Rectal smooth muscle tissue (tissue), 1 donor: ENCODE data around the gene PHF2.
"Not testable (repeated sequence)": the region's sequence is repeated elsewhere in the genome, so short reads cannot be mapped to it uniquely, and the experiment has no call there.

Experiments
- H3K27ac ChIP-seq: one replicate; pipeline ENCODE4 v1.7.0; 2013; ENCODE audit warnings: low read depth, low read length, inconsistent platforms
- H3K27me3 ChIP-seq: one replicate; pipeline ENCODE4 v1.7.0; 2013; ENCODE audit warnings: low read length; ENCODE audit not compliant: control insufficient read depth, insufficient read depth
- H3K36me3 ChIP-seq: one replicate; pipeline ENCODE4 v1.7.0; 2013; ENCODE audit warnings: low read length; ENCODE audit not compliant: control insufficient read depth, insufficient read depth
- H3K4me1 ChIP-seq: one replicate; pipeline ENCODE4 v1.7.0; 2013; ENCODE audit warnings: low read length; ENCODE audit not compliant: control insufficient read depth, insufficient read depth
- H3K4me3 ChIP-seq: one replicate; pipeline ENCODE4 v1.7.0; 2013; ENCODE audit warnings: low read length
- H3K9ac ChIP-seq: one replicate; pipeline ENCODE4 v1.7.0; 2013; ENCODE audit warnings: low read length

Gene PHF2

DNA sequence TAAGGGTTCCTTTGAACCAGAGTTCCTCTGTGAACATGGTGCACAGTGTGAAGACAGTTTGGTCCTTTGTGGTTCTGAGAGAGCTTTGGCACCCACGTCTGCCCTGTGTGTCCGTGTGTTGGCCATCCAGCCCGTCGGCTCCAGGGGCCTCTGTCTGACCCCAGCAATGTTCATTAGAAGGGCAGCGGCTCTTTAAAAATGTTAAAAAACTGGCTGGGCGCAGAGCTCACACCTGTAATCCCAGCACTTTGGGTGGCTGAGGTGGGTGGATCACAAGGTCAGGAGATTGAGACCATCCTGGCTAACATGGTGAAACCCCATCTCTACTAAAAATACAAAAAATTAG, 90.0 kb downstream of the PHF2 start:
- not testable (repeated sequence) for H3K4me1 ChIP-seq, H3K9ac ChIP-seq, H3K4me3 ChIP-seq, H3K27ac ChIP-seq, H3K36me3 ChIP-seq, H3K27me3 ChIP-seq

DNA sequence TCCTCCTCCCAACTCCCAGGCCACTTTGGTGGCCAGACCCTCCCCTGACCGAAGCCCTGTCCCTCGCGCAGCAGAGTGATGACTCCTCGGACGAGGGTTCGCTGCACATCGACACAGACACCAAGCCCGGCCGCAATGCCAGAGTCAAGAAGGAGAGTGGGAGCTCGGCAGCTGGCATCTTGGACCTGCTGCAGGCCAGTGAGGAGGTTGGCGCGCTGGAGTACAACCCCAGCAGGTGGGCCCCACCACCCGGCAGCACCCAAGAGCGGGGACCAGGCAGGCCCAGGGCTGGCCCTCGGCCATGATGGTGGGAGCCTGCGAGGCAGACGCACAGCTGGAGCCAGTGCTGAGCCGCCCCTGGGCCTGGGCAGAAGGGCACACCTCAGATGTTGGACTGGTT, 90.6 kb downstream of the PHF2 start:
- H3K36me3 ChIP-seq, result peaks cover 8% of the 10 kb centered on the region
- no peaks in the 10 kb centered on the region for H3K4me1 ChIP-seq
- no peak overlapping the region for H3K9ac ChIP-seq
- no peak overlapping the region for H3K27ac ChIP-seq
- H3K27me3 ChIP-seq, result no peaks in the 10 kb centered on the region
- no peak overlapping the region for H3K4me3 ChIP-seq

DNA sequence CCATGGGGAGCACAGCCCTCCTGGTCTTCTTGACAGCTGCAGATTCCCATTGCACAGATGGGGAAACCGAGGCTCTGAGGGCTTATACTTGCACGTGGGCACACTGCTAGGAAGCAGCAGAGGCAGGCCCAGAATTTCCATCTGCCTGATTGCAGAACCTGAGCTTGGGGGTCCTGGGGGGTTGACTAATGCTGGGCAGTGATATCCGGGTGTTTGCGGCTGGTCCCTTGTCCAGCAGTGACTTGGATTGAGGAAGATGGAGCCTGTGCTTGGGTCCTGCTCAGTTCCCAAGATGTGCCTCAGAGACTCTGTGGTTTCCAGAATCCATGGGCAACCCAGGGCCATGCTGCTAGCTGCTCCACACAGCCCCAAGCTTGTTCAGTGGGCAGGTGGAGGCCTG, 91.2 kb downstream of the PHF2 start:
- Histone ChIP-seq H3K36me3 (peaks cover 8% of the 10 kb centered on the region), H3K4me3 (no peak overlapping the region), H3K4me1 (peaks cover 1% of the 10 kb centered on the region), H3K27ac (no peak overlapping the region), H3K27me3 (no peaks in the 10 kb centered on the region), H3K9ac (no peak overlapping the region)

DNA sequence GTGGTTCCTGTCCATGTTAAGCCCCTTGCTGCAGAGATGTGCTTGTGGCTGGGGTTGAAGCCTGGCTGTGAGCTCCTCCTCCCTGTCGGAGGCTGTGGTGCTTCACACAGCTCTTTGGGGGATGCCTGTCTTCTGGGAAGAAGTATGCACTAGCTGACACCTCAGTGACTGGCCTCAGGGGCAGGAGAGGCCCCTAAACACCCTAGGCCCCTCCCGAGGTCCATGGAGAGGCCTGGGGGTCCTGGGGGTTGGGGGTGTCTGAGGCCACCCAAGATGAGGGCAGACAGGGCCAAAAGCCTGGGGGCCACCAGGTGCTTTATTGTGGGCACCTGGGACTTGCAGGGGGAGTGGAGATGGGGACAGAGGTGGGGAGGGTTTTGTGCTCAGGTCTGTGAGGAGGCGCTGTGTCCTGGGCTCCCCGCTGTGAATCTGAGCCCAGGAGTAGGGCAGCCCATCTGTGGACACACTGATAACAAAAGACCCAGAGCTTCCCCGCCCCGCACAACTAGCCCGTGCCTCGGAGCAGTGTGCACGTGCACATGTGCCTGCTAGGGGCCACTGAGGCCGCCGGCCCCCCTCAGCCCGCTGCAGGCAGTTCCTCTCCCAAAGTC, 92.0 kb downstream of the PHF2 start:
- peaks cover 4% of the 10 kb centered on the region for H3K4me1 ChIP-seq
- no peak overlapping the region for H3K27ac ChIP-seq
- H3K9ac ChIP-seq, result no peak overlapping the region
- no peak overlapping the region for H3K4me3 ChIP-seq
- no peaks in the 10 kb centered on the region for H3K27me3 ChIP-seq
- H3K36me3 ChIP-seq, result peaks cover 11% of the 10 kb centered on the region

DNA sequence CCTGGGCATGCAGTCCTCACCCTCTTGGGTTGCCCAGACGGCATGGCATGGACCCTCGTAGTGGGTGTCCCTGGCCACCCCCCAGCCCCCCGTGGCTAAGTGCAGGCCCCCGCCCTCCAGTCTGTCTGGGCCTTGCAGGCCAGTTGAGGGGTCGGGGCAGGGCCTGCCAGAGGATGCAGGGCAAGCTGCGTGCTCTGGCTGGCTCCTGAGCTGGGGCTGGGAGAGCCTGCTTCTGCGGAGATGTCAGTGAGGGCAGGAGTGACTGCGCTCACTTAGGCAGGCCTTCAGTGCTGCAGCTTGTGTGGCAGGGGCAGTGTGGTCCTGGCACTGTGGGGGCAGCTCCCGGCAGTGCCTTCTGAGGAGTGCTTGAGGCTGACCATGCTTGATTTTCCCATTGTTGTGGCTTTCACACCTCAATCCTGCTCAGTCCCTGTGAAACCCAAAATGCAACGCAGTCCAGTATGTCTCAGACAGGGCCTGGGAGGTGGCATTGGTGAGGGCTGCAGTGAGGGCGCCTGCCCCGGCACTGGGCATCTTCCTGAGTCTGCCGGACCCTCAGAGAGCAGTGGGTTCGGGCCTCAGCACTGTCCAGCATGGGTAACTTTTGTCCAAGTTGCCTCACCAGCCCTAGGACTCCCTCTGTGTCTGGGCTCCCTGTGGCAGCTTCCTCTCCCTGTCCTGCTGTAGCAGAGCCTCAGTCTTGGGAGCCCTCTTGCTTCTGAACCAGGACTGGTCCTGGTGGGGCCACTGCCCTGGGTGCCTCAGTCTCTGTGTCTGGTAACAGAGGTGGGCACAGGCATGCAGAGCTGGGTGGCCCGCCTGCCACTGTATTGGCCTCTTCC, 93.0 kb downstream of the PHF2 start:
- H3K36me3 ChIP-seq, result peaks cover 13% of the 10 kb centered on the region
- H3K27ac ChIP-seq, result no peak overlapping the region
- peaks cover 4% of the 10 kb centered on the region for H3K4me1 ChIP-seq
- H3K9ac ChIP-seq, result no peak overlapping the region
- H3K4me3 ChIP-seq, result no peak overlapping the region
- no peaks in the 10 kb centered on the region for H3K27me3 ChIP-seq

DNA sequence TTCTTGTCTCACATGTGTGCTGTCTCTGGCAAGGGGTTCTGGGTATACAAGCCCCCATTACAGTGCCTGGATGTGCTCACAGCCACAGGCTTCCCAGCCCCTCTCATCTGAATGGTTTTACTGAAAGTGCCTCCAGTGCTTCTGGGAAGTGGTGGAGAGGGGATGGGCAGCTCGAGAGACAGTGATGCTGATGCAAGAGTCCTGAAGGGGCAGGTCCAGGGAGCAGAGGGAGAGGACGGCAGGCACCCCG, 93.5 kb downstream of the PHF2 start:
- Histone ChIP-seq H3K36me3 (peaks cover 14% of the 10 kb centered on the region), H3K27me3 (no peaks in the 10 kb centered on the region), H3K9ac (no peak overlapping the region), H3K27ac (no peak overlapping the region), H3K4me1 (peaks cover 4% of the 10 kb centered on the region), H3K4me3 (no peak overlapping the region)

DNA sequence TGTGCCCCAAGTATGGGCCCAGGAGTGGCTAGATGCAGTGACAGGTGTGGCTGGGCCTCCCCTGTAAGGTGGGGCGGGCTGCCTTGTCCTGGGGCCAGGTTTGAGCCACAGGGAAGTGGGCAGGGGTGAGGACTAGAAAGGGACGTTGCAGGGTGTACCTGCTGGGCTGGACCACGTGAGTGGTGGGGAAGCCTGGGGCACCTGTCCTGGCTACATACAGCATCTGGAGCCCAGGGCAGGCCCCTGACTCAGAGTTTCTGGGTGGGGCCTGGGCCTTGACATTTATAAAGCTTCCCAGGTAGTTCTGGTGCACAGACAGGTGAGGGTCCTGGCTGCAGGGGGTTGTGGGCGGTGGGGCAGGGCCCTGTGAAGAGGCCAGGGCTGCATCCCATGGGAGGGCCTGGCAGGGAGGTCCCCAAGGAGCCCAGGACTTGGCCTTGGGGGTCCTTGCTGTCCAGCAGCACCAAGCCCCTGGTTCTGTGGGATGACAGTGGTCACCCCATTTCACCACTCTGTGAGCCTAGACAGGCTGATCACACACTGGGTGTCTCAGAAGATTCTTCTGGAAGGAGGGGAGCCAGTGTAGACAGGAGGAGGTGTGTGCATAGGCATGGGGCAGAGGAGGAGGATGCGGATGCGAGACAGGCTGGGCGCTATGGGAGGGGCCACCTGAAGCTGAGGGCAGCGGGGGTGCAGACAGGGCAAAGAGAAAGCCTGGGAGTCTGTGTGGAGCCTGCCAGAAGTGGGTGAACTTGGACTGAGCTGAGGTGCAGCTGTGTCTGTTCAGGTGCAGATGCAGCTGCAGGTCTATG, 94.0 kb downstream of the PHF2 start:
- Histone ChIP-seq H3K9ac (no peak overlapping the region), H3K4me3 (no peak overlapping the region), H3K36me3 (peaks cover 19% of the 10 kb centered on the region), H3K27me3 (no peaks in the 10 kb centered on the region), H3K4me1 (peaks cover 4% of the 10 kb centered on the region), H3K27ac (no peak overlapping the region)

DNA sequence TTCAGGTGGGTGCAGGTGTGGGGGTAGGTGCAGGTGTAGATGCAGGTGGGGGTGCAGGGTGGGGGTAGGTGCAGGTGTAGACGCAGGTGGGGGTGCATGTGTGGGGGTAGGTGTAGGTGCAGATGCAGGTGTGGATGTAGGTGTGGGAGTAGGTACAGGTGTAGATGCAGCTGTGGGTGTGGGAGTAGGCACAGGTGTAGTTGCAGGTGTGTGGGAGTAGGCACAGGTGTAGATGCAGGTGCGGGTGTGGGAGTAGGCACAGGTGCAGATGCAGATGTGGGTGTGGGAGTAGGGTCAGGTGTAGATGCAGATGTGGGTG, 94.6 kb downstream of the PHF2 start:
- Histone ChIP-seq H3K27ac (no peak overlapping the region), H3K9ac (no peak overlapping the region), H3K4me1 (peaks cover 4% of the 10 kb centered on the region), H3K27me3 (no peaks in the 10 kb centered on the region), H3K4me3 (no peak overlapping the region), H3K36me3 (peaks cover 19% of the 10 kb centered on the region)

DNA sequence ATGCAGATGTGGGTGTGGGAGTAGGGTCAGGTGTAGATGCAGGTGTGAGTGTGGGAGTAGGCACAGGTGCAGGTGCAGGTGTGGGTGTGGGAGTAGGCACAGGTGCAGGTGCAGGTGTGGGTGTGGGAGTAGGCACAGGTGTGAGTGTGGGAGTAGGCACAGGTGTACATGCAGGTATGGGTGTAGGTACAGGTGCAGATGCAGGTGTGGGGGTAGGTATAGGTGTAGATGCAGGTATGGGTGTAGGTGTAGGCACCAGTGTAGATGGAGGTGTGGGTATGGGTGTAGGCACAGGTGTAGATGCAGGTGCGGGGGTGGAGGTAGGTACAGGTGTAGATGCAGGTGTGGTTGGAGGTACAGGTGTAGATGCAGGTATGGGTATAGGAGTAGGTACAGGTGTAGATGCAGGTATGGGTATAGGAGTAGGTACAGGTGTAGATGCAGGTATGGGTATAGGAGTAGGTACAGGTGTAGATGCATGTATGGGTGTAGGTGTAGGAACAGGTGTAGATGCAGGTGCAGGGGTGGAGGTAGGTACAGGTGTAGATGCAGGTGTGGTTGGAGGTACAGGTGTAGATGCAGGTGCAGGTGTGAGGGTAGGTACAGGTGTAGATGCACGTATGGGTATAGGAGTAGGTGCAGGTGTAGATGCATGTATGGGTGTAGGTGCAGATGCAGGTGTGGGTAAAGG, 96.1 kb downstream of the PHF2 start:
- H3K27me3 ChIP-seq, H3K4me1 ChIP-seq, H3K9ac ChIP-seq, H3K27ac ChIP-seq, H3K4me3 ChIP-seq: not testable (repeated sequence)
- peaks cover 19% of the 10 kb centered on the region for H3K36me3 ChIP-seq

DNA sequence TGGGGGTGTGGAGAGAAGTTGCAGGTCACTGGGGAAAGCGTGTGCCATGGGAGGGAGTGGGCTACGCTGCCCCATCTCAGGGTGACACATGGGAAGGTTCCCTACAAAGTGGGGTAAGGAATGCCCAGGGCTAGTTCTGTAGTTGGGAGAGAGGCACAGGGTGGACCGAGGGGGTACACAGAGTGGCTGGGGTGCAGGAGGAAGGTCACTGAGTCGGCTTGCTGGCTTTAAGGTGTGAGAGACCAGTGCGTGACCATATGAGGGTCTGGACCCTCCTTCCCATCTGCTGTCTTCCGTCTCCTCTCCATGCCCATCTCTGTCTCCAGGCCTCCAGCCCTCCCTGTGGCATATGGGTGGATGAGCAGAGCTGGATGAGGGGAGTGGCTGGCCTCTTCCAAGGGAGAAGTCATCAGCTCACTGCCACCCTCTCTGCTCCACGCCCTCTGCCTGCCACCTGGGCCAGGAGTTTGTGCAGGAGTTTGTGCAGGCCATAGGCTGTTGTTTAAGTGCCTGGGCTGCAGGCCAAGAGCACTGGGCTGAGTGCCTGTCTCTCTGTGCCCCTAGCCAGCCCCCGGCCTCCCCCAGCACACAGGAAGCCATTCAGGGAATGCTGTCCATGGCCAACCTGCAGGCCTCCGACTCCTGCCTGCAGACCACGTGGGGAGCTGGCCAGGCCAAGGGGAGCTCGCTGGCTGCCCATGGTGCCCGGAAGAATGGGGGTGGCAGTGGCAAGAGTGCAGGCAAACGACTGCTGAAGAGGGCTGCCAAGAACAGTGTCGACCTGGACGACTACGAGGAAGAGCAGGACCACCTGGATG, 96.8 kb downstream of the PHF2 start:
- no peak overlapping the region for H3K9ac ChIP-seq
- no peaks in the 10 kb centered on the region for H3K27me3 ChIP-seq
- peaks cover 4% of the 10 kb centered on the region for H3K4me1 ChIP-seq
- no peak overlapping the region for H3K4me3 ChIP-seq
- no peak overlapping the region for H3K27ac ChIP-seq
- H3K36me3 ChIP-seq, result peaks cover 17% of the 10 kb centered on the region

DNA sequence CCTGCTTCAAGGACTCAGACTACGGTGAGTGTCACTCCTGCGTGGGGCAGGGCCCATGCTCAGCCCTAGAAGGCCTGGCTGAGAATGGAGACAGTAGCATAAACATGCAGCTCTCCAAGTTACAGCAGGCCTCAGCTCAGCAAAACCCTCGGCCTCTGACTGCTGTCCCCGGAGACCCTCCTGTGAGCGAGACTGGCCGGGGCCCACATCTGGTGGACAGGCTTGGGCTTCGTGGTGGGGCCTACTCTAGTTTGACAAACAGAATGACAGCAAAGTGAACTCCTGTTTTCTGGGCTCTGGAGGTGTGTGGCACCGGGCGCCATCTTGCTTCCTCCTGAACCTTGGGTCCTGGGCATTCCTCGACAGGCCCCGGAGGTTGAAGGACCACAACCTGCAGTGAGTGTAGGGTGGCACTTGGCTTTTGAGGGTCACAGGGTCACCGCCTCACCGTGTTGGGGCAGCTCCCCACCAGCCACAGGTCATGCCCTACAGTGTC, 97.5 kb downstream of the PHF2 start:
- Histone ChIP-seq H3K27me3 (no peaks in the 10 kb centered on the region), H3K27ac (no peak overlapping the region), H3K36me3 (peaks cover 17% of the 10 kb centered on the region), H3K4me3 (no peak overlapping the region), H3K9ac (no peak overlapping the region), H3K4me1 (peaks cover 4% of the 10 kb centered on the region)
